ENCODE data around the gene INPPL1.

Gene INPPL1

GRCh38 chr11:72227316-72228228, 3.0 kb downstream of the INPPL1 start:
- H3K27ac ChIP-seq, result no peak overlapping the region
- TF ChIP-seq, protein P1, sequence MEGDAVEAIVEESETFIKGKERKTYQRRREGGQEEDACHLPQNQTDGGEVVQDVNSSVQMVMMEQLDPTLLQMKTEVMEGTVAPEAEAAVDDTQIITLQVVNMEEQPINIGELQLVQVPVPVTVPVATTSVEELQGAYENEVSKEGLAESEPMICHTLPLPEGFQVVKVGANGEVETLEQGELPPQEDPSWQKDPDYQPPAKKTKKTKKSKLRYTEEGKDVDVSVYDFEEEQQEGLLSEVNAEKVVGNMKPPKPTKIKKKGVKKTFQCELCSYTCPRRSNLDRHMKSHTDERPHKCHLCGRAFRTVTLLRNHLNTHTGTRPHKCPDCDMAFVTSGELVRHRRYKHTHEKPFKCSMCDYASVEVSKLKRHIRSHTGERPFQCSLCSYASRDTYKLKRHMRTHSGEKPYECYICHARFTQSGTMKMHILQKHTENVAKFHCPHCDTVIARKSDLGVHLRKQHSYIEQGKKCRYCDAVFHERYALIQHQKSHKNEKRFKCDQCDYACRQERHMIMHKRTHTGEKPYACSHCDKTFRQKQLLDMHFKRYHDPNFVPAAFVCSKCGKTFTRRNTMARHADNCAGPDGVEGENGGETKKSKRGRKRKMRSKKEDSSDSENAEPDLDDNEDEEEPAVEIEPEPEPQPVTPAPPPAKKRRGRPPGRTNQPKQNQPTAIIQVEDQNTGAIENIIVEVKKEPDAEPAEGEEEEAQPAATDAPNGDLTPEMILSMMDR (conservative IDR thresholded peaks at IDR 0.05), result no peak

DNA sequence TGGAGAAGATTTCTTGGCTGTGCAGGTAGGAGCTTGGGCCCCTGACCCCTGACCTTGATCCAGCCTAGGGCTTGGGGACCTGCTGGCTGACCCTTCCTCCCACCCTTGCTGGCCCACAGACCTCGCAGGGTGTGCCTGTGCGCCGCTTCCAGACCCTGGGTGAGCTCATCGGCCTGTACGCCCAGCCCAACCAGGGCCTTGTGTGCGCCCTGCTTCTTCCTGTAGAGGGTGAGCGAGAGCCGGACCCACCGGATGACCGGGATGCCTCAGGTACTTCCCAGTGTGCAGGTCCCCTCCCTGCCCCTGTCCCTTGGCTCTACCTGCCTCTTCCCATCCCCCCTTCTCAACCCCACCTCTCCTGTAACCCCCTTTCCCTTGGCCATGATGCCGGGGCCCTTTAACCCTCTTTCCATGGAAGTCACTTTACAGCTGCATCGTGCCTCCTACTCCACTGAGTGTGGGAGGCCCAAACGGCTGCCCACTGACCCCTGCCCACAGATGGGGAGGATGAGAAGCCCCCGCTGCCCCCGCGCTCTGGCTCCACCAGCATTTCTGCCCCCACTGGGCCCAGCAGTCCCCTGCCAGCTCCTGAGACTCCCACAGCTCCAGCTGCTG, 3.8 kb downstream of the INPPL1 start:
- TF ChIP-seq, protein P1 (conservative IDR thresholded peaks at IDR 0.05), result no peak
- no peak overlapping the region for H3K27ac ChIP-seq

DNA sequence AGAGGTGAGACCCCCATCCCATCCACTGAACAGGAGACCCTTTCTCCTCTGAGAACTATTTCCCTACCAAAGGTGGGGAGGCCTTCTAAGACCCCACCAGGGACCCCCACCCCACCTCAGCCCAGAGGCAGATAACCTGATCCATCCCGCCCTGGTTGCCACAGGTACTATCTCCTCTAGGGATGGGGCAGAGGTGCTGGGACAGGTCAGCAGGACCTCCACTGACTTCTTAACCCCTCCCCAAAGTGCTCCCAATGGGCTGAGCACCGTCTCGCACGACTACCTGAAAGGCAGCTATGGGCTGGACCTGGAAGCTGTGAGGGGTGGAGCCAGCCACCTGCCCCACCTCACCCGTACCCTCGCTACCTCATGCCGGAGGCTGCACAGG, 4.3 kb downstream of the INPPL1 start:
- TF ChIP-seq, protein P1 (conservative IDR thresholded peaks at IDR 0.05), result no peak
- no peak overlapping the region for H3K27ac ChIP-seq

- TF ChIP-seq, protein P1 (conservative IDR thresholded peaks at IDR 0.05), result no peak
- H3K27ac ChIP-seq, result no peak overlapping the region
Observed at GRCh38 chr11:72229336-72229924, 4.9 kb downstream of the INPPL1 start.

DNA sequence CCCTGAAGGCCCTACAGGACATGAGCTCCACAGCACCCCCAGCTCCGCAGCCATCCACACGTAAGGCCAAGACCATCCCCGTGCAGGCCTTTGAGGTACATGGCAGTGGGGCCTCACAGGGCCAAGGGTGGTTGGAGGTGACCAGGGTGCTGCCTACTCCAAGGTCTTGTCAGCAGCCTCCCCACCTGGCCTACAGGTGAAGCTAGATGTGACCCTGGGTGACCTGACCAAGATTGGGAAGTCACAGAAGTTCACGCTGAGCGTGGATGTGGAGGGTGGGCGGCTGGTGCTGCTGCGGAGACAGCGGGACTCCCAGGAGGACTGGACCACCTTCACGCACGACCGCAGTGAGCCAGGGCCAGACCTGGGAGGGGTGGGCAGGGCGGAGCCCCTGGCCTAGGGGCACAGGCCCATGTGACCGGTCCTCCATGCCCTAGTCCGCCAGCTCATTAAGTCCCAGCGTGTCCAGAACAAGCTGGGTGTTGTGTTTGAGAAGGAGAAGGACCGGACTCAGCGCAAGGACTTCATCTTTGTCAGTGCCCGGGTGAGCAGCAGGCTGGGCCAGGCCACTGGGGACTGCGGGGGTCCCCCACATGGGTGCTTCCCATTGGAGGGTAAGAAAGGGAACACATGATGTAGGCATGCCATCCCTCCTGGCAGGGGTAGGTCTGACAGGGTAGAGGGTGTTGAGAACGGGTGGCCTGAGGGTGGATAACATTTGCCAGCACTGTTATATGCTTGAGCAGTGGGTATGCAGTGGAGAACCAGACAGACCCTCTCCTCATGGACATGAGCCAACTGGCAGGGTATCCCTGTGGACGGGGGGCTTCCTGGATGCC, 5.6 kb downstream of the INPPL1 start:
- TF ChIP-seq, protein P1 (conservative IDR thresholded peaks at IDR 0.05), result no peak
- no peak overlapping the region for H3K27ac ChIP-seq

DNA sequence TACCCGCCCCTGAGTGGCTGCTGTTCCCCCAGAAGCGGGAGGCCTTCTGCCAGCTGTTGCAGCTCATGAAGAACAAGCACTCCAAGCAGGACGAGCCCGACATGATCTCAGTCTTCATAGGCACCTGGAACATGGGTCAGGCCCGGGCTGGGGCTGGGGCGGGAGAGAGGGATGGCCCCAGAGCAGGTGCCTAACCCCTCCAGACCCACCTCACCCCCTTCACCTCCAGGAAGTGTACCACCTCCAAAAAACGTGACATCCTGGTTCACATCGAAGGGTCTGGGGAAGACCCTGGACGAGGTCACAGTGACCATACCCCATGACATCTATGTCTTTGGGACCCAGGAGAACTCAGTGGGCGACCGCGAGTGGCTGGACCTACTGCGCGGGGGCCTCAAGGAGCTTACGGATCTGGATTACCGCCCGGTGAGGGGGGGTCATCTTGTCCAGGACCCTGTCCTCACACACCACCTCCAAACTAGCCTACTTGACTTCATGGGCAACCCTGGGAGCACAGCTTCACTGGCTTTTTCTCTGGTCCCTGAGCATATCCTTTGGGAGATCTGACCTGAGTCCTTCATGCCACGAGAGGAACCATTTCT, 6.3 kb downstream of the INPPL1 start:
- TF ChIP-seq, protein P1 (conservative IDR thresholded peaks at IDR 0.05), result no peak
- no peak overlapping the region for H3K27ac ChIP-seq

All from VCaP (cell line).